Endothelial cell of umbilical vein (primary cell): ENCODE results near the gene EPS8L1. TPM values are rescaled to one million over a fixed set of nuclear protein-coding genes. Genes with fewer than 3 reads are reported as not detected.

Experiments
- BruUV-seq: library from RNA; stranded (reverse); fragments of 400-500 nt; replicated peaks from 2 replicates; lab custom pipeline; 2021; lab: Mats Ljungman, UMichigan
- CTCF ChIA-PET: fragments of 300-600, 350-600 bp; sonication (Branson Sonifier 250); formaldehyde crosslinking; loops from one replicate; lab custom pipeline; 2021; ENCODE audit warnings: antibody characterized with exemption, inconsistent platforms; lab: Charles Lee
- POLR2A ChIA-PET: fragments of 300-600, 350-600 bp; sonication (Branson Sonifier 250); formaldehyde crosslinking; loops from one replicate; lab custom pipeline; 2021; ENCODE audit warnings: antibody characterized with exemption, inconsistent platforms; lab: Charles Lee
- DNase-seq: peaks from one replicate; pipeline ENCODE4 v3.0.0-alpha.2; 2011; ENCODE audit warnings: low read depth, low spot score
- FAIRE-seq: peaks from 2 replicates; lab custom pipeline; 2011; peaks lifted over from hg19 to GRCh38; lab: Jason Lieb, UNC
- H2AFZ ChIP-seq: 2 replicates; pipeline ENCODE4 v1.6.0; 2012; ENCODE audit warnings: low read depth, low read length, control low read depth, inconsistent platforms
- H3K27ac ChIP-seq: 2 replicates; pipeline ENCODE4 v1.5.1; 2011; ENCODE audit warnings: low read depth, mild to moderate bottlenecking, control low read depth, low read length, moderate library complexity; ENCODE audit not compliant: insufficient read depth
- H3K27me3 ChIP-seq, 2 experiments: 2 replicates each; pipeline versions ENCODE4 v1.6.0 to v1.6.1; 2011; ENCODE audit warnings: low read length in 2 of 2, mixed read lengths in 1 of 2; ENCODE audit not compliant: control insufficient read depth in 2 of 2, insufficient read depth in 2 of 2
- H3K36me3 ChIP-seq, 2 experiments: 2 replicates in 1 of 2; 3 replicates in 1 of 2; pipeline ENCODE4 v1.5.1; 2011; ENCODE audit warnings: low read length in 2 of 2, mild to moderate bottlenecking in 1 of 2, moderate library complexity in 1 of 2; ENCODE audit not compliant: control insufficient read depth in 2 of 2, insufficient read depth in 2 of 2; ENCODE audit errors: extremely low read depth in 1 of 2
- H3K4me1 ChIP-seq: 3 replicates; pipeline ENCODE4 v1.5.1; 2011; ENCODE audit warnings: mild to moderate bottlenecking, low read length; ENCODE audit not compliant: control insufficient read depth, insufficient read depth; ENCODE audit errors: extremely low read depth
- H3K4me2 ChIP-seq: 2 replicates; pipeline ENCODE4 v1.6.1; 2011; ENCODE audit warnings: low read length, control low read depth, mixed read lengths; ENCODE audit not compliant: insufficient read depth
- H3K4me3 ChIP-seq, 3 experiments: fragments of 200-600 bp in 1 of 3; sonication (generic), shearing (Covaris generic) in 1 of 3; replicated peaks in 1 of 3; 2 replicates each; pipeline ENCODE4 v1.5.1; 2011 to 2016; ENCODE audit warnings: control low read depth in 3 of 3, low read length in 3 of 3, mild to moderate bottlenecking in 2 of 3, inconsistent platforms in 1 of 3, low read depth in 1 of 3, moderate library complexity in 1 of 3; ENCODE audit not compliant: insufficient read depth in 1 of 3
- H3K79me2 ChIP-seq: 2 replicates; pipeline ENCODE4 v1.6.0; 2012; ENCODE audit warnings: low read length, inconsistent platforms; ENCODE audit not compliant: control insufficient read depth, insufficient read depth
- H3K9ac ChIP-seq: replicated peaks from 2 replicates; pipeline ENCODE3; 2011; ENCODE audit warnings: low read length, control low read depth; ENCODE audit not compliant: insufficient read depth; ENCODE audit errors: extremely low read depth
- H3K9me1 ChIP-seq: replicated peaks from 3 replicates; pipeline ENCODE4 v1.6.0; 2011; ENCODE audit warnings: mild to moderate bottlenecking, low read length; ENCODE audit not compliant: control insufficient read depth, insufficient read depth; ENCODE audit errors: extremely low read depth
- H3K9me3 ChIP-seq: replicated peaks from 2 replicates; pipeline ENCODE4 v1.5.1; 2012; ENCODE audit warnings: low read length, inconsistent platforms; ENCODE audit not compliant: control insufficient read depth, insufficient read depth
- H4K20me1 ChIP-seq: replicated peaks from 2 replicates; pipeline ENCODE3; 2011; ENCODE audit warnings: mild to moderate bottlenecking, low read length; ENCODE audit not compliant: control insufficient read depth, insufficient read depth; ENCODE audit errors: extremely low read depth
- EZH2 ChIP-seq: IDR thresholded peaks from 2 replicates; pipeline ENCODE4 v1.6.1; 2012; ENCODE audit warnings: borderline replicate concordance, low read depth, mild to moderate bottlenecking, moderate library complexity, low read length, inconsistent platforms; ENCODE audit not compliant: severe bottlenecking
- FOS ChIP-seq: IDR thresholded peaks from 2 replicates; pipeline ENCODE4 v1.6.1; 2011; ENCODE audit warnings: mild to moderate bottlenecking, low read length, moderate library complexity, borderline replicate concordance; ENCODE audit not compliant: insufficient read depth
- GATA2 ChIP-seq: IDR thresholded peaks from 2 replicates; pipeline ENCODE4 v1.7.0; 2011; ENCODE audit warnings: low read depth, mild to moderate bottlenecking, moderate library complexity, mixed read lengths, low read length; ENCODE audit not compliant: insufficient read length, insufficient read depth
- JUN ChIP-seq: IDR thresholded peaks from 2 replicates; pipeline ENCODE4 v1.6.1; 2011; ENCODE audit warnings: borderline replicate concordance, low read depth; ENCODE audit not compliant: insufficient read length, insufficient read depth
- MYC ChIP-seq: IDR thresholded peaks from one replicate; pipeline ENCODE4 v1.6.1; 2011; ENCODE audit warnings: mild to moderate bottlenecking, low read depth, low read length
- POLR2A ChIP-seq: IDR thresholded peaks from 2 replicates; pipeline ENCODE4 v1.6.1; 2012; ENCODE audit warnings: low read depth, mild to moderate bottlenecking, control low read depth, low read length
- POLR2AphosphoS5 ChIP-seq: IDR thresholded peaks from 2 replicates; pipeline ENCODE4 v1.6.1; 2012; ENCODE audit warnings: low read depth, mild to moderate bottlenecking, control low read depth, low read length, moderate library complexity; ENCODE audit not compliant: insufficient read depth
- dilution Hi-C: fragments of 300-500 bp; cut with MboI; formaldehyde crosslinking; loops from one replicate; pipeline ENCODE4 v1.15.0; 2019; ENCODE audit warnings: low sequenced_read_pairs; ENCODE audit not compliant: extremely low pct_ligation_motif_present
- intact Hi-C: fragments of 100-400 bp; cut with micrococcal nuclease; formaldehyde crosslinking; loops from one replicate; pipeline ENCODE4 v1.10.0; 2022
- polyA plus RNA-seq, 4 experiments: library from polyadenylated mRNA; depleted of rRNA in 3 of 4; stranded (reverse) in 3 of 4; unstranded in 1 of 4; fragments of >200 nt; gene quantifications; 2 replicates each; pipeline versions ENCODE4 v1.2.1 to v1.2.3, GENCODE V29; 2011 to 2012; ENCODE audit warnings: missing spikeins in 1 of 4
- total RNA-seq: library from RNA; stranded (reverse); gene quantifications from 2 replicates; pipeline ENCODE4 v1.2.3, GENCODE V29; 2021
- TF ChIP-seq, protein P1 (sequence below): IDR thresholded peaks from 2 replicates; pipeline ENCODE4 v1.6.1; 2011; ENCODE audit not compliant: insufficient read depth, insufficient read length
- TF ChIP-seq, protein P2 (sequence below), 2 donors: IDR thresholded peaks; 1 replicate in 1 of 2; 2 replicates in 1 of 2; pipeline ENCODE4 v1.5.1; 2011; ENCODE audit warnings: low read length in 2 of 2, mild to moderate bottlenecking in 2 of 2, moderate library complexity in 2 of 2, control low read depth in 1 of 2, inconsistent platforms in 1 of 2, low read depth in 1 of 2; ENCODE audit not compliant: insufficient read depth in 1 of 2; ENCODE audit errors: extremely low read depth in 1 of 2

Gene EPS8L1
- total and polyA plus RNA-seq, 2 donors (not counting 3 experiments of a cell fraction or from before 2014, with no cell fraction given): 15.9 to 28.9 TPM

DNA sequence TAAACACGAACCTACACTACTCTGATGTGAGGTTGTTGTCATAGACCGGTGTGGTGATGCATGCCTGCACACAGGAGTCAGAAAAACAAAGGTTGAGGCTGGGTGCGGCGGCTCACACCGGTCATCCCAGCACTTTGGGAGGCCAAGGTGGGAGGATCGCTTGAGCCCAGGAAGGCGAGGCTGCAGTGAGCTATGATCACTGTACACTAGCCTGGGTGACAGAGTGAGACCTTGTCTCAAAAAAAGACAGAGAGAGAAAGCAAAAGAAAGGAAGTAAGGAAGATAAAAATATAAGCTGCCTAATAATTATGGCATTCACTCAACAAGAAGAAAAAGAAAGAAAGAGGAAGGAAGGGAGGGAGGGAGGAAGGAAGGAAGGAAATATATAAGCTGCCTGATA, 46.9 kb upstream of the EPS8L1 start:
- Histone ChIP-seq H3K27me3 (no peaks in the 10 kb centered on the region), H2AFZ (no peak overlapping the region), H3K36me3 (no peaks in the 10 kb centered on the region), H3K4me3 (no peak overlapping the region), H3K9ac (no peak overlapping the region), H3K9me3 (no peaks in the 10 kb centered on the region), H4K20me1 (no peaks in the 10 kb centered on the region), H3K4me1 (no peaks in the 10 kb centered on the region), H3K27ac (no peak overlapping the region), H3K9me1 (no peaks in the 10 kb centered on the region), H3K4me2 (no peak overlapping the region), H3K79me2 (no peaks in the 10 kb centered on the region)
- TF ChIP-seq POLR2AphosphoS5: no peak
- TF ChIP-seq POLR2A: no peak
- TF ChIP-seq, protein P1, sequence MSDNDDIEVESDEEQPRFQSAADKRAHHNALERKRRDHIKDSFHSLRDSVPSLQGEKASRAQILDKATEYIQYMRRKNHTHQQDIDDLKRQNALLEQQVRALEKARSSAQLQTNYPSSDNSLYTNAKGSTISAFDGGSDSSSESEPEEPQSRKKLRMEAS: no peak
- TF ChIP-seq, protein P2, sequence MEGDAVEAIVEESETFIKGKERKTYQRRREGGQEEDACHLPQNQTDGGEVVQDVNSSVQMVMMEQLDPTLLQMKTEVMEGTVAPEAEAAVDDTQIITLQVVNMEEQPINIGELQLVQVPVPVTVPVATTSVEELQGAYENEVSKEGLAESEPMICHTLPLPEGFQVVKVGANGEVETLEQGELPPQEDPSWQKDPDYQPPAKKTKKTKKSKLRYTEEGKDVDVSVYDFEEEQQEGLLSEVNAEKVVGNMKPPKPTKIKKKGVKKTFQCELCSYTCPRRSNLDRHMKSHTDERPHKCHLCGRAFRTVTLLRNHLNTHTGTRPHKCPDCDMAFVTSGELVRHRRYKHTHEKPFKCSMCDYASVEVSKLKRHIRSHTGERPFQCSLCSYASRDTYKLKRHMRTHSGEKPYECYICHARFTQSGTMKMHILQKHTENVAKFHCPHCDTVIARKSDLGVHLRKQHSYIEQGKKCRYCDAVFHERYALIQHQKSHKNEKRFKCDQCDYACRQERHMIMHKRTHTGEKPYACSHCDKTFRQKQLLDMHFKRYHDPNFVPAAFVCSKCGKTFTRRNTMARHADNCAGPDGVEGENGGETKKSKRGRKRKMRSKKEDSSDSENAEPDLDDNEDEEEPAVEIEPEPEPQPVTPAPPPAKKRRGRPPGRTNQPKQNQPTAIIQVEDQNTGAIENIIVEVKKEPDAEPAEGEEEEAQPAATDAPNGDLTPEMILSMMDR (IDR thresholded peaks at IDR 0.05; ENCODE audit: extremely low read depth in 1 of 2, insufficient read depth in 1 of 2, low read depth in 1 of 2, low read length in 2 of 2): no peak
- no peak for TF ChIP-seq GATA2
- TF ChIP-seq MYC: no peak
- ChIA-PET POLR2A (no interaction called here), CTCF (interaction anchor here (0.7 kb wide), 1 partner anchor 14 kb away, joined by 3 read pairs; no protein-coding TSS in a partner anchor)
- BruUV-seq: no TSS peak
- intact Hi-C loops: no loop called here
- FAIRE-seq (no peak), DNase-seq (no peak)
- dilution Hi-C loops: no loop called here

DNA sequence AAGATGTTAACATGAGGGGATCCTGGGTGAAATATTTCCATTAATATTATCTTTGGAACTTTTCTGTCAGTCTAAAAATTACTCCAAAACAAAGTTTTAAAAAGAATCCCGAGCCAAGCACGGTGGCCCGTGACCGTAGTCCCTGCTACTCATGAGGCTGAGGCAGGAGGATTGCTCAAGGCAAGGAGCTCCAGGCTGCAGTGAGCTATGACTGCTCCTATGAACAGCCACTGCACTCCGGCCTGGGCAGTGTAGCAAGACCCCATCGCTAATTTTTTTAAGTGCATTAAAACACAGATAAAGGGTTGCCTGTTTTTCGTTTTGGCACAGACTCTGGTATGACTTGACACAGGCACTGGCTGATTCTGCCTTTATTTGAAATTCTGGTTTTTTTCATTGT, 44.5 kb upstream of the EPS8L1 start:
- BruUV-seq: no TSS peak
- H3K36me3 ChIP-seq: no peaks in the 10 kb centered on the region
- DNase-seq: no peak
- no peaks in the 10 kb centered on the region for H3K27me3 ChIP-seq
- no peak overlapping the region for H3K27ac ChIP-seq
- intact Hi-C loops (no loop called here), dilution Hi-C loops (no loop called here)
- no peak overlapping the region for H3K4me3 ChIP-seq
- POLR2A ChIA-PET: no interaction called here
- no peak for TF ChIP-seq MYC
- no peak for TF ChIP-seq FOS
- TF ChIP-seq, protein P2 (IDR thresholded peaks at IDR 0.05; ENCODE audit: extremely low read depth in 1 of 2, insufficient read depth in 1 of 2, low read depth in 1 of 2, low read length in 2 of 2): no peak
- no peak for TF ChIP-seq EZH2
- TF ChIP-seq, protein P1: no peak
- no peak for TF ChIP-seq JUN
- no peak for TF ChIP-seq POLR2AphosphoS5
- TF ChIP-seq POLR2A: no peak
- H3K9ac ChIP-seq: no peak overlapping the region
- no peaks in the 10 kb centered on the region for H3K9me3 ChIP-seq
- CTCF ChIA-PET: no interaction called here
- H3K79me2 ChIP-seq: no peaks in the 10 kb centered on the region
- H3K4me1 ChIP-seq: no peaks in the 10 kb centered on the region
- H2AFZ ChIP-seq: no peak overlapping the region
- no peak overlapping the region for H3K4me2 ChIP-seq
- FAIRE-seq: no peak
- no peaks in the 10 kb centered on the region for H3K9me1 ChIP-seq
- H4K20me1 ChIP-seq: no peaks in the 10 kb centered on the region
